Head of caudate nucleus (tissue), 42 donors: ENCODE results near the gene RAB17.

ENCODE experiments used
- DNase-seq, 42 donors: peaks; one replicate each; pipeline versions ENCODE4 v3.0.0 to v3.0.0-alpha.2; 2020 to 2021; ENCODE audit warnings: mixed read lengths in 7 of 42
- intact Hi-C: fragments of 100-400 bp; cut with DNase I; formaldehyde crosslinking; loops from one replicate; pipeline ENCODE4 v1.15.0; 2022

RAB17 gene

DNA sequence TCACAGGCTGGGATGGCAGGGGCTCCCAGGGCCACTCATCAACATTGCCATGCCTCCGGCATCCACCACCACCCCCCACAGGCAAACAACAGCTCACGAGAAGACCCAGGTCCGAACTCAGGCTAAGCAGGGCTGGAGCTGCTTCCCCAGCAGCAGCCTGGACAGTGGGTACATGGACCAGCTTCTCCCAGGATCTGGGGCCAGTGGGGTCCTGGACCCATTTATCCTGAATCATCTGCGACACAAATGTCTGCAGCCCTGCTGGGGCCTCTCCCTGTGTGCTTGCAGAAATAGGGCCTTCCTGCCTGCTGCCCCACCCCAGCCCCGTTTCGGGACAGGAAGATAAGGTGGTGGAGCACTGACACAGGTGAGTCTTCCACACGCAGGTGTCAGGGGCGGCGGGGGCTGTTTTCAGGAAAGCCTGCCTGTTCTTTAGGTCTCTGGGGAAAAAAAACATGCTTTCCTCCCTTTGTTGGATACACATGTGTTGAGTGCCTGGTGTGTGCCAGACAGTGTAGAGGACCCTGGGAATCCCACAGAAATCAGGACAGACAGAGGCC, 19.7 kb downstream of the RAB17 start:
- DNase-seq = no peak
- intact Hi-C loops = no loop called here

DNA sequence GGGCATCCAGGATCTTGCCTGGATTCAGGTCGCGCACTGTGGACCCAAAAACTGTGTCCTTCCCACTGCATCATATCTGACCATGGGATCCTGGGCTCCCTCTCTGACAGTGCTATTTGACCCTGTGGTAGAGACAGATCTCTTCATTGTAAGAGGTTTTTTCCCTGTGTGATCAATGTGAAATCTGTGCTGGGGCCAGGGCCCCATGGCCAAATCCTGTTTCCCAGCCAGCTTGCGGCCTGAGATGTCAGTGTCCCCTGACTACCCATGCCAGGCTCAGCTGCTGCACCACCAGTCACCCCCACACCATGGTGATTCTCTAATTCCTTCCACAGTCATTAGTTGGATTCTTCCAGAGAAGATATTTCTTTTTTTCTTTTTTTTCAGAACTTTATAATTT, 20.6 kb downstream of the RAB17 start:
- intact Hi-C loops = no loop called here
- no peak for DNase-seq

GRCh38 chr2:237569041-237569440, 21.5 kb downstream of the RAB17 start:
- intact Hi-C loops = no loop called here
- DNase-seq = no peak

DNA sequence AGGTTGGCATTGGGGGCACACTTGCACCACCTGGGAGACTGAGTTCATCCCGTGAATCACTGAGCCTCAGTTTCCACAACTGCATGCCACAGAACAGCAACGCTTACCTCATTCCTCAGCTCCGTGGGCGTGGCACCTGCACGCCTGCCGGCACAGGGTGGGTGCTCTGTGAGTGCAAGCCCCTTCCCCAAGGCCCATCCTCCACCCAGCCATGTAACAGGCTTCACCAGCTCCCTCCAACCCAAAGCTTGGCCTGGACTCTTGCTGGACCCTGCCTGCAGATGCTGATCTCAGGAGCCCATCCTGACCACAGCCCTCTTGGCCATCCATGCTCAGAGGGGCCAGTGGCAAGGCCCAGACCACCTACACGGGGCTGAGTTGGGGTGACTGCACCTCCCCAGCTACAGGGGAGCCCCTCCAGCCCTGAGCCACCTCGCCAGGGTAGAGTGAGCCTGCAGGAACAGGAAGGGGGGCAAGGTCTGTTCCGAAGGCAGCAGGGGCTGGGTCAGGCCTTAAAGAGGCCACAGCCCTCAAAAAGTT, 22.3 kb downstream of the RAB17 start:
- peak in 2 of 42 donors; percentile 6 to 16 for DNase-seq
- intact Hi-C loops = no loop called here

- intact Hi-C loops = no loop called here
- peak in 8 of 42 donors; percentile 8 to 55 (median 30) for DNase-seq
Measured at GRCh38 chr2:237567276-237568029, 23.1 kb downstream of the RAB17 start.

GRCh38 chr2:237566401-237567235, 23.9 kb downstream of the RAB17 start, which contains the start of gene PRLH:
TSS of gene PRLH (plus strand) at chr2:237566574. CDS start at chr2:237566574, 0 bp downstream.
- intact Hi-C loops = no loop called here
- peak in 3 of 42 donors; percentile 14 to 29 (median 26) for DNase-seq

- DNase-seq = no peak
- intact Hi-C loops = no loop called here
Measured at GRCh38 chr2:237565974-237566373, 24.6 kb downstream of the RAB17 start.

DNA sequence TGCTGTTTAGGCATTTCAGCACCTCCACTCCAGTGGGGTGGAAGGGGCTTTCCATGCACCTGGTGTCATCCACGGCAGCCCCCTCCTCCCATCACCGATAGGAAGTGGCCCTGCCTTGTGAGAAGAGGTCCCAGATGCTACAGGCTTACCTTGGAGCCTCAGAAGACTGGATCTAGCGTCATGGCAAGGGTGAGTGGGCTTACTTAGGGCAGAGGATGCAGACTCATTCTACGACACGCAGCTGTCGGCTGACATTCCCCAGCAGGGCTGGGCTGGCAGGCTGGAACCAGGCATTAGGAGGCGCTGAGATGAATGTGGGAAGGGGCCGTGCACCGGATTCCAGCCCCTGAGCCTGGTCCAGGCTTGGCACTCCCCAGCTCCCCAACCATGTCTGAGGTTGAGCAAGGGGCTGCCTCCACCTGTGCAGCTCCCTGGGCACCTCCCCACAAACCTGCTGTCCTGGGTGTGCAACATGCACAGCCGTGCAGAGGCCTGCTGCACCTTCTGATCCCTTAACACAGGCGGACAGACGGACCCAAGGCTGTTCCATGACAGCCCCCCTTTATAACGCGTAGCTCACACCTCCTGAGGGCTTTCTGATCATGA, 25.9 kb downstream of the RAB17 start:
- intact Hi-C loops = no loop called here

GRCh38 chr2:237563816-237564215, 26.7 kb downstream of the RAB17 start:
- intact Hi-C loops = no loop called here
- DNase-seq = peak in 2 of 42 donors; percentile 9 to 24

More for the DNA sequence above, 25.9 kb downstream of the RAB17 start:
- peak in 3 of 42 donors; percentile 3 to 7 (median 3) for DNase-seq

DNA sequence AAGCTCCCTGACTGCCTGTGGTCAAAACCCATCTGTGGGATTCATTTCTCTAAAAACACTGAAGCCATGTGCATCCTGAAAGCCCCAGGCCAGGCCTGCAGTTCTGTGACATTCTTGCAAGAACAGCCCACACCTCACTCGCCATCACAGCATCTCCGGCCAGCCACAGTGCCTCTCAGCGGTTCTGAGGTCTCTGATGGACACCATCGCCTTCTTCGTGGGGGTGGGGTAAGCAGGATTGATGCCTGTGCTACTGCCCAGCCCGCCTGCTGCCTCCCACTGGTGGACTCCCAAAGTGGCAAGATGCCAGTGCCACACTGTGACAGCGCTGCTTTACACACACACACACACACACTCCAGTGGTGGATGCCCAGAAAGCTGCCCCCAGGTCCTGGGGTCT, 29.3 kb downstream of the RAB17 start:
- intact Hi-C loops = no loop called here
- no peak for DNase-seq

DNA sequence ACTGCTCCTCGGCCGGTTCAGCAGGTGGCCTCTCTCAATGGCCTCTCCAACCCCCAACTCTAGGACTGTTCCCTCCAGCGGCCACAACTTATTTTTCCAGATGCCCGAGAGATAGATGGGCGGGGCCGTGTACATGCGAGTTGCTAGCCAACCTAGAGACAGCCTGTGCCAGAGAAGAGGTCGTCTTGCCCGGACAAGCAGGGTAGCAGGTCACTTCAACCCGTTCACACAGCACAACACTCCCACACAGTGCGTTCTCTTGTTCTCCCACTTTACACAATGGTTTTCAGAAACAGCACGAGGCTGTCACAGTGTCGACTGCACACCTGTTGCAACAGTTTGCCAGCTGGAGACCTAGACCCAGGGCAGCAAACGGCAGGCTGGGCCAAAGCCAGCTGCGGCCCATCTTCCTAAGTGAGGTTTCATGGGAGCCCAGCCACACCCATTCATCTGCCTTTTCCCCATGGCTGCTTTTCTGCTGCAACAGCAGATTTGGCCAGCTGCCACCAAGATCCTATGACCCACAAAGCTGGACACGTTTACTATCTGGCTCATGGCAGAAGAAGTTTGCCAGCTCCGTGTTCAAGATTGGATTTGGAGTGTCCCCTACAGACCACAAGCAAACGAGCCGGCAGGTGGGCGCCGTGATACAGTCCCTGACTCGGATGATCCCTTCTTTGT, 31.4 kb downstream of the RAB17 start:
- DNase-seq = peak in 2 of 42 donors; percentile 32 to 36
- intact Hi-C loops = no loop called here

DNA sequence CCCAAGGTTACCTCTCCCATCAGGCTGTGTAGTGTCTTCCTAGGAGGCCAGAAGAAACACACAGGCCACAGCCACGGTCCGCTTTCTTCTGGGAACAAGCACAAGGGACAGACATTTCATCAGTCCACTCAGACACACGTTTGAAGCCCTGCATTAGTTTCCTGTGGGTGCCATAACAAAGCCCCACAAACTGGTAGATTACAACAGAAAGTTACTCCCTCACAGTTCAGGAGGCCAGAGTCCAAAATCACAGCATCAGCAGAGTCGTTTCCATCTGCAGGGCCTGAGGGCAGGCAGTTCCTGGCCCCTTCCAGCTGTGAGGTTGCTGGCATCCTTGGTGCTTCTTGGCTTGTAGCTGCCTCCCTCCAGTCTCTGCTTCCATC, 32.9 kb downstream of the RAB17 start:
- peak in 1 of 42 donors; percentile 3 for DNase-seq
- intact Hi-C loops = no loop called here

DNA sequence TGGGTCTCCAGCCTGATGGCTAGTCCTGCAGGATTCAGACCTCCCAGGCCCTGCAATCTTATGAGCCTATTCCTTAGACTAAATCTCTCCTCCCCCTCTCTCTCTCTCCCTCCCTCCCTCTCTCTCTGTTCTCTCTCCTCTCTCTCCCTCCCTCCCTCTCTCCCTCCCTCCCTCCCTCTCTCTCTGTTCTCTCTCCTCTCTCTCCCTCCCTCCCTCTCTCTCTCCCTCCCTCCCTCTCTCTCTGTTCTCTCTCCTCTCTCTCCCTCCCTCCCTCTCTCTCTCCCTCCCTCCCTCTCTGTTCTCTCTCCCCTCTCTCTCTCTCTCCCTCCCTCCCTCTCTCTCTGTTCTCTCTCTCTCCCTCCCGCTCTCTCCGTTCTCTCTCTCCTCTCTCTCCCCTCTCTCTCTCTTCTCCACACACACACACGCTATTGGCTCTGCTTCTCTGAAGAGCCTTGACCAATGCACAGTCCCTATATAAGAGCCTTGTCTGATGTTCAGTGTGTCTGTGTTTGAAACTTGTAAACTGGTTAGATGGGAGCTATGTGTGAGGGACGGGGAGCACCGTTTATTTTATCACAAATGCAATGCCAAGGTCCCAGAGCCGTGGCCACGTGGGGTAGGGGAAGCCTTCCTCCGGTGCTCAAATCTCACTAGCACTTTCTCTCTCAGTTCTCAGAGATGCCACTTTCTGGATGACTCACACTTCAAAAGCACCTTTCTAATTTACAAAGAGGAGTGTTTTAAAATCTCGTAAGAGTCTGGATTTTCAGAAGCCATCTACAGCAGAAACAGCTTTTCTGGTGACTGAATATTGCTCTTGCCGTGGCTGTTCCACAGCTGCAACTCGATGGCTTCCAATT, 33.5 kb downstream of the RAB17 start:
- DNase-seq = no peak
- intact Hi-C loops = no loop called here

- DNase-seq = no peak
- intact Hi-C loops = no loop called here
Measured at GRCh38 chr2:237555560-237555959, 35.0 kb downstream of the RAB17 start.

- DNase-seq = peak in 1 of 42 donors; percentile 2
- intact Hi-C loops = no loop called here
Measured at GRCh38 chr2:237553948-237554347, 36.6 kb downstream of the RAB17 start.

DNA sequence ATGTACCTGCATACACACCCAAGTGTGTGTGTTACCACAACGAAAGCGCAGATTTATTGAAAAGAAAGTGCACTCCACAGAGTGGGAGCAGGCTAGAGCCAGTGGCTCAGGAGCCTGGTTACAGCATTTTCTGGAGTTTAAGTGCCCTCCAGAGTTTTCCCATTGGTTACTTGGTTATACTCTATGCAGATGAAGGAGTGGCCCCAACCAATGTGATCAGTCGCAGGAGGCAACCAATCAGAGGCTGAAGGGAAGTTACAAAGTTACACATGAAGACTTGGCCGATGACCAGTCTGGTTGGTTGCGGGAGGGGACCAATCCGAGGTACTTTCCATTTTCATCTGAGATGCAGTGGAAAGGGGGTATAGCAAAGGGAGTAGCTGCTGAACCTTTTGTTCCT, 37.6 kb downstream of the RAB17 start:
- intact Hi-C loops = no loop called here
- no peak for DNase-seq

DNA sequence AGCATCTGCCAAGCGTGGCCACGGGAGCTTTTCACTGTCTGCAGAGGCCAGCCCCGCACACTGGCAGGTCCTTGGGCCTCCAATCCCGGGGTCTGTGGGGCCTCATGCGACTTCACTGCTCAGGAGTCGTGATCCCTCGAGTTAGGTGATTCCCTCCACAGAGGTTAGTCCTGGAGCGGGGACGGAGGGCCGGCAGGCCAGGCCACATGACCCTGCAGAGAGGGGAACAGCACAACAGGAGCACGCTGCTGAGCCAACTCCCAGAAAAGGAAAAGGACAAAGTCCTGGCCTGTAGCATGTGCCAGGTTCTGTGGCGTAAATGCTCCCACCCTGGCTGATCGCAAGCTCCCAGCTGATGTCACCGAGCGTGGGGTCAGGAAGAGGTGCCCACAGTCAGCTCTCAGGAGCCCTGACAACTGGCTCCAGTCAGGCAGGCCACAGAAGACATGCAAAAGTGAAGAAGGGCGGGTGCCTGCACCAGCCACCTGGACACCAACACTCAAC, 39.4 kb downstream of the RAB17 start:
- DNase-seq = no peak
- intact Hi-C loops = no loop called here
